Forelimb muscle (tissue), 1 donor: ENCODE measurements around the gene ECHDC3. TPM values are rescaled to one million over a fixed set of nuclear protein-coding genes. Genes with fewer than 3 reads are reported as not detected.

ENCODE experiments used
- DNase-seq: peaks from one replicate; pipeline ENCODE4 v3.0.0-alpha.2; 2013; ENCODE audit warnings: low read depth
- polyA plus RNA-seq: library from polyadenylated mRNA; unstranded; fragments of 120-200 nt; gene quantifications from one replicate; pipeline ENCODE4 v1.2.1, GENCODE V29; 2013; ENCODE audit not compliant: insufficient read length

Gene ECHDC3
- polyA plus RNA-seq, 1 donor: 7.7 TPM

- no peak for DNase-seq
Observed at GRCh38 chr10:11776080-11776479, 33.9 kb downstream of the ECHDC3 start.

- DNase-seq: no peak
Observed at GRCh38 chr10:11781114-11781513, 38.9 kb downstream of the ECHDC3 start.

- peak; percentile 26 for DNase-seq
Observed at GRCh38 chr10:11782793-11783557, 40.8 kb downstream of the ECHDC3 start.

- DNase-seq: no peak
Observed at GRCh38 chr10:11783558-11783865, 41.3 kb downstream of the ECHDC3 start.

GRCh38 chr10:11787374-11787773, 45.2 kb downstream of the ECHDC3 start:
- DNase-seq: no peak

- DNase-seq: no peak
Observed at GRCh38 chr10:11787846-11788245, 45.7 kb downstream of the ECHDC3 start.

- DNase-seq: no peak
Observed at GRCh38 chr10:11789306-11789705, 47.1 kb downstream of the ECHDC3 start.

- DNase-seq: no peak
Observed at GRCh38 chr10:11789956-11790355, 47.8 kb downstream of the ECHDC3 start.

- DNase-seq: no peak
Observed at GRCh38 chr10:11793762-11794479, 51.7 kb downstream of the ECHDC3 start.

GRCh38 chr10:11794566-11794965, 52.4 kb downstream of the ECHDC3 start:
- no peak for DNase-seq

- no peak for DNase-seq
Observed at GRCh38 chr10:11795101-11795920, 53.1 kb downstream of the ECHDC3 start.

- peak; percentile 6 for DNase-seq
Observed at GRCh38 chr10:11796474-11796873, 54.3 kb downstream of the ECHDC3 start.

- DNase-seq: no peak
Observed at GRCh38 chr10:11797281-11797680, 55.1 kb downstream of the ECHDC3 start.

GRCh38 chr10:11797847-11798633, 55.9 kb downstream of the ECHDC3 start:
- DNase-seq: no peak

GRCh38 chr10:11798845-11799735, 56.9 kb downstream of the ECHDC3 start:
- no peak for DNase-seq

GRCh38 chr10:11799736-11800080, 57.5 kb downstream of the ECHDC3 start:
- no peak for DNase-seq

GRCh38 chr10:11804336-11804735, 62.2 kb downstream of the ECHDC3 start:
- DNase-seq: no peak

GRCh38 chr10:11805792-11806191, 63.6 kb downstream of the ECHDC3 start:
- DNase-seq: no peak

- no peak for DNase-seq
Observed at GRCh38 chr10:11806706-11807105, 64.5 kb downstream of the ECHDC3 start.

- no peak for DNase-seq
Observed at GRCh38 chr10:11808808-11809207, 66.6 kb downstream of the ECHDC3 start.

- DNase-seq: no peak
Observed at GRCh38 chr10:11810313-11810766, 68.2 kb downstream of the ECHDC3 start.
